Medulla oblongata (tissue), 1 donor: Measurements from ENCODE around the gene ABLIM1.
A peak's percentile ranks its signal among the peaks of the same experiment; 100 is the strongest.

Experiments
- DNase-seq: peaks from one replicate; pipeline ENCODE4 v3.0.0-alpha.2; 2015; ENCODE audit errors: extremely low spot score

ABLIM1 gene

GRCh38 chr10:114647545-114648138, 10.4 kb downstream of the ABLIM1 start:
- DNase-seq: no peak

GRCh38 chr10:114646426-114646825, 11.6 kb downstream of the ABLIM1 start:
- DNase-seq: no peak

- no peak for DNase-seq
Measured at GRCh38 chr10:114645706-114646105, 12.4 kb downstream of the ABLIM1 start.

GRCh38 chr10:114643158-114643557, 14.9 kb downstream of the ABLIM1 start:
- DNase-seq: no peak

- no peak for DNase-seq
Measured at GRCh38 chr10:114642729-114643128, 15.3 kb downstream of the ABLIM1 start.

GRCh38 chr10:114638821-114639625, 19.1 kb downstream of the ABLIM1 start:
- DNase-seq: no peak

- no peak for DNase-seq
Measured at GRCh38 chr10:114635797-114636550, 22.1 kb downstream of the ABLIM1 start.

- no peak for DNase-seq
Measured at GRCh38 chr10:114635101-114635500, 23.0 kb downstream of the ABLIM1 start.

- DNase-seq: peak; percentile 67
Measured at GRCh38 chr10:114634609-114634979, 23.5 kb downstream of the ABLIM1 start.

GRCh38 chr10:114632869-114633715, 25.0 kb downstream of the ABLIM1 start:
- no peak for DNase-seq

GRCh38 chr10:114631666-114632417, 26.2 kb downstream of the ABLIM1 start:
- no peak for DNase-seq

- DNase-seq: no peak
Measured at GRCh38 chr10:114631090-114631665, 26.9 kb downstream of the ABLIM1 start.

GRCh38 chr10:114629824-114630730, 28.0 kb downstream of the ABLIM1 start:
- no peak for DNase-seq

- DNase-seq: no peak
Measured at GRCh38 chr10:114629083-114629823, 28.8 kb downstream of the ABLIM1 start.

GRCh38 chr10:114628106-114628505, 30.0 kb downstream of the ABLIM1 start:
- DNase-seq: no peak

GRCh38 chr10:114626841-114627240, 31.2 kb downstream of the ABLIM1 start:
- no peak for DNase-seq

- DNase-seq: no peak
Measured at GRCh38 chr10:114624951-114625780, 32.9 kb downstream of the ABLIM1 start.

- DNase-seq: no peak
Measured at GRCh38 chr10:114624422-114624821, 33.7 kb downstream of the ABLIM1 start.
